Measurements from ENCODE around the gene ADCY6. TPM values are rescaled to one million over a fixed set of nuclear protein-coding genes. Genes with fewer than 3 reads are reported as not detected.
A peak's percentile ranks its signal among the peaks of the same experiment; 100 is the strongest.

The ADCY6 gene
- total RNA-seq, 6 experiments from 2014 or later = 10.9 to 21.4 (median 14.4) TPM

GRCh38 chr12:48810903-48811431, 22.1 kb upstream of the ADCY6 start:
- DNase-seq (no peak), ATAC-seq (peak in 1 of 4 donors; percentile 27)
- H3K9me3 ChIP-seq = no peaks in the 10 kb centered on the region
- H3K27me3 ChIP-seq = no peaks in the 10 kb centered on the region
- no peaks in the 10 kb centered on the region for H3K36me3 ChIP-seq
- intact Hi-C loops (cut with DNase I) = no loop called here
- H3K27ac ChIP-seq = no peak overlapping the region
- H3K4me3 ChIP-seq = no peak overlapping the region
- WGBS (ENCODE audit: insufficient coverage, low coverage, low lambda C conversion rate, missing lambda C conversion rate) = 21% methylated on average over 2 of the region's 5 CpGs
- TF ChIP-seq POLR2A (IDR thresholded peaks at IDR 0.05) (no peak), CTCF (IDR thresholded peaks at IDR 0.05) (no peak)
- peaks cover 0 to 5% (median 2%) of the 10 kb centered on the region in 4 donors for H3K4me1 ChIP-seq

GRCh38 chr12:48807981-48808380, 19.1 kb upstream of the ADCY6 start:
- Histone ChIP-seq H3K27me3 (no peaks in the 10 kb centered on the region), H3K9me3 (no peaks in the 10 kb centered on the region), H3K4me3 (no peak overlapping the region), H3K27ac (no peak overlapping the region), H3K36me3 (no peaks in the 10 kb centered on the region), H3K4me1 (no peaks in the 10 kb centered on the region)
- no peak for ATAC-seq
- DNase-seq = no peak
- whole genome bisulfite sequencing (ENCODE audit: insufficient coverage, low coverage, low lambda C conversion rate, missing lambda C conversion rate) = 83% methylated on average over 3 of the region's 3 CpGs
- intact Hi-C loops (cut with DNase I) = no loop called here
- TF ChIP-seq CTCF (IDR thresholded peaks at IDR 0.05) (no peak), POLR2A (IDR thresholded peaks at IDR 0.05) (no peak)

GRCh38 chr12:48803675-48804074, 14.8 kb upstream of the ADCY6 start:
- Histone ChIP-seq H3K27ac (no peak overlapping the region), H3K36me3 (no peaks in the 10 kb centered on the region), H3K4me1 (no peaks in the 10 kb centered on the region), H3K27me3 (no peaks in the 10 kb centered on the region), H3K4me3 (no peak overlapping the region), H3K9me3 (no peaks in the 10 kb centered on the region)
- no peak for DNase-seq
- intact Hi-C loops (cut with DNase I) = no loop called here
- 25% methylated on average over 1 of the region's 1 CpG for WGBS (ENCODE audit: insufficient coverage, low coverage, low lambda C conversion rate, missing lambda C conversion rate)
- TF ChIP-seq CTCF (IDR thresholded peaks at IDR 0.05) (no peak), POLR2A (IDR thresholded peaks at IDR 0.05) (no peak)
- no peak for ATAC-seq

GRCh38 chr12:48800971-48801370, 12.1 kb upstream of the ADCY6 start:
- TF ChIP-seq CTCF (IDR thresholded peaks at IDR 0.05) = no peak
- no peak for TF ChIP-seq POLR2A (IDR thresholded peaks at IDR 0.05)
- no peak overlapping the region for H3K27ac ChIP-seq
- no peaks in the 10 kb centered on the region for H3K36me3 ChIP-seq
- no peak overlapping the region for H3K4me3 ChIP-seq
- 71% methylated on average over 1 of the region's 14 CpGs for WGBS (ENCODE audit: insufficient coverage, low coverage, low lambda C conversion rate, missing lambda C conversion rate)
- no peaks in the 10 kb centered on the region for H3K9me3 ChIP-seq
- peaks cover 0 to under 1% (median 0%) of the 10 kb centered on the region in 4 donors for H3K4me1 ChIP-seq
- no peaks in the 10 kb centered on the region for H3K27me3 ChIP-seq
- intact Hi-C loops (cut with DNase I) = no loop called here
- DNase-seq (no peak), ATAC-seq (peak in 1 of 4 donors; percentile 25)

- ATAC-seq (no peak), DNase-seq (no peak)
- Histone ChIP-seq H3K27me3 (no peaks in the 10 kb centered on the region), H3K9me3 (no peaks in the 10 kb centered on the region), H3K4me3 (no peak overlapping the region), H3K36me3 (no peaks in the 10 kb centered on the region), H3K27ac (no peak overlapping the region), H3K4me1 (peaks cover 0 to 5% (median 0%) of the 10 kb centered on the region in 4 donors)
- TF ChIP-seq POLR2A (IDR thresholded peaks at IDR 0.05) = no peak
- no peak for TF ChIP-seq CTCF (IDR thresholded peaks at IDR 0.05)
- WGBS (ENCODE audit: insufficient coverage, low coverage, low lambda C conversion rate, missing lambda C conversion rate) = no CpG with 5 or more reads among the region's 14 CpGs
- intact Hi-C loops (cut with DNase I) = no loop called here
These were observed 11.6 kb upstream of the ADCY6 start for GRCh38 chr12:48800457-48800856.
